GM18505 (cell line): Measurements from ENCODE around the gene LDOC1.
"Not testable (repeated sequence)": the region's sequence is repeated elsewhere in the genome, so short reads cannot be mapped to it uniquely, and the experiment has no call there.

Experiments
- ATAC-seq: cut with Tn5 transposase; IDR thresholded peaks from one replicate; pipeline ENCODE4 v1.9.1; 2021; ENCODE audit not compliant: unreplicated experiment
- POLR2A ChIP-seq: IDR thresholded peaks from 4 replicates; pipeline ENCODE4 v1.6.1; 2011; ENCODE audit warnings: borderline replicate concordance; ENCODE audit not compliant: insufficient read depth, insufficient read length; ENCODE audit errors: extremely low read depth

Gene LDOC1

DNA sequence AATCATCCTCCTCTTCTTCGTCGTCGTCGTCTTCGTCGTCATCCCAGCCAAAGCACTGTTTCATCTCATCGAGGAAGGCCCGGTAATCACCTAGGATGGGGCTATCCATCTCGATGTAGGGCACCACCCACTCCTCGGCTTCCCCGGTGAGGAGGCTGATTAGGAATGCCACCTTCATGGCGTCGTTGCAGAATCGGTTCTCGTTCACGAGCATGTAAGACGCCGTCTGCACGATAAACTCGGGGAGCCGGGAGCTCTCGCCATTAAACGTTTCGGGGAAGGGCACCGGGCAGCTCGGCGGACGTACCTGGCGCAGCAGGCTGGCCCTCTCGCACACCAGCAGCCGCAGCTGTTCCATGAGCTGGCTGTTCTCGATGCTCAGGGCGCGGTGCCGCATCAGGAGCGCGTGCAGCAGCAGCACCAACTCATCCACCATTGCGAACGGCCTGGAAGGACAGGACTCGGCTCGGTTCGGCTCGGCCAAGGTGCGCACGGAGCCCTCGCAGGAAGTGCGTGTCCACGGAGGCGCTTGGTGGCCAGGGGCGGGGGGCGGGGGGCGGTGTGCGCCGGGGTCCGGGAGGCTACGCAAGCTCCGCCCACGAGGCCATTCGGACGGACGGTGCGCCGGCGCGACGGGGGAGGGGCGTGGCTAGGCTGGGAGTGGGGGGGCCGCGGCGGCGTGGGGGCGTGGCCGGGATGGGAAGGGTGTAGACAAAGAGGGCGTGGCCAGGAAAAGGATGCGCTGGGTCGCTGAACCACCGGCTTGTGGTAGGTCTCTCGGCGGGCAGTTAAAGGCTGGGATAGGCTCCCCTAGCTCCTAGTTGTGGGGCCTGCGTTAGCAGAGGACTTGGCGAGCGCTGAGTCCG is at the start of gene LDOC1:
TSS of gene LDOC1 (minus strand) at position 544 of the 866 bp plus-strand sequence. CDS start at position 436, 108 bp downstream.
- no peak for TF ChIP-seq POLR2A
- no peak for ATAC-seq

DNA sequence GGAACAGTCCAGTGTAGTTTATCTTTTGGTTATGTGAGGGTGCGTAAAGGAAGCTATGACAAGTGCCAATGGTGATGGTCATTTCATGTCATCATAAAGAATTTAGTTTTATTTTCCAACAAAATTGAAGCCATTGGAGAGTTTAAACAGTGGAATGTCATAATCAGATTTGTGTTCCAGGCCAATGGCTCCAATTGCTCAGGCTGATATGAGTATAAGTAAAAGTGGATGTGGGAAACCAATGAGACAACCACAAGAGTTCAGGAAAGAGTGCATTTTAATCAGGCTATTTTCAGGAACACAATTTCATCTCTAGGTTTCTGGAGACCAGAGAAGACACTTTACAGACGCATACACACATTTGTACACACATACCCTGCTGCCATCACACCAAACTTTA is 44.7 kb upstream of the LDOC1 start:
- no peak for ATAC-seq
- TF ChIP-seq POLR2A: no peak

DNA sequence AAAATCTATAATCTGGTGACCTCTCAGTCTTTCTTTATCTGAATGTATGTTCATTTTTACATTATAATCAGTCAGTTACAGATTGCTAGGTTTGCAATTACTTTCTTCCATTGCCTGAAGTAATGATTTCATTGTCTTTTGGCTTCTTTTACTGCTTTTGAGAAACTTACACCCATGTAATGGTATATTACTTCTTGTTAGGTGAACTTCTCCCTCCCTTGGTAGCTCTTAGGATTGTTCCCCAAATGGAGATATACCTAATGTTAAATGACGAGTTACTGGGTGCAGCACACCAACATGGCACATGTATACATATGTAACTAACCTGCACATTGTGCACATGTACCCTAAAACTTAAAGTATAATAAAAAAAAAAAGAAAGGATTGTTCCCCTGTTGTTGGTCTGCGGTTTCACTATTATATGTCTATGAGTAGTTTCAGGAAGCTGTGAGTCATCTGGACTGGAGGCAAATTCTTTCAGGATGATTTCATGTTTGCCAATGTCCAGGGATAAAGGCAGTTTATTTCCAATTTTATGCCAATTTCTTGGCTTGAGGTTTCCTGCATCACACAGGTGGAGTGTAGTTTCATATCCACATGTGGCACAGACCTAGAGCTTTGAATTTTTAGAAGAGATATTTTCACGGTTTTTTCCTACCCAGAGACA is 43.5 kb upstream of the LDOC1 start:
- ATAC-seq: no peak
- no peak for TF ChIP-seq POLR2A

DNA sequence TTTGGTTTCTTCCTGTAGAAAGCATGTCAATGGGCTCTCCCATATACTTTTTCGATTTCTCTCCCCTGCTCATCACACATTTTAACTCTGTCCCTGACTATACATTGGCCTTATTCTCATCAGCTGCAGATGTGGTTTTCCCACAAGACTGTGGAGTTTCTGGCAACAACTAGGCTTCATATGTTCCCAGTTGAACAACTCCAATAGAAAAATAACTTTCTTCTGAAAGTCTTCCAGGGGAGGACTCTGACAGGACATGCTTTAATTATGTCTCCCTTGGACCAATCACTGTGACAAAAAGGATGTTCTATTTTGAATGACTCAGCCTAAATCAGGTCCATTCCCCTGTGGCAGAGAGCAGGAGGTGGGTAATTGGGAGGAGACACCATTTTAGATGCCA is 37.3 kb upstream of the LDOC1 start:
- ATAC-seq: no peak
- TF ChIP-seq POLR2A: no peak

DNA sequence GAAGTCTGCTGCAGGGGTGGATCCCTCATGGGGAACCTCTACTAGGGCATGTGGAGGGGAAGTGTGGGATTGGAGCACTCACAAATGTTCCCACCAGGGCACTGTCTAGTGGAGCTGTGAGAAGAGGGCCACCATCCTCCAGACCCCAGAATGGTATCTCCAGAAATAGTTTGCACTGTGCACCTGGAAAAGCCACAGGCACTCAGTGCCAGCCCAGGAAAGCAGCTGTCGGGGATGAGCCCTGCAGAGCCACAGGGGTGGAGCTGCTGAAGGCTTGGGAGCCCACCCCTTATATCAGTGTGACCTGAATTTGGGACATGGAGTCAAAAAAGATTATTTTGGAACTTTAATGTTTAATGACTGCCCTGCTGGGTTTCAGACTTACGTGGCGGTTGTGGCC is 25.0 kb upstream of the LDOC1 start:
- TF ChIP-seq POLR2A: no peak
- no peak for ATAC-seq

DNA sequence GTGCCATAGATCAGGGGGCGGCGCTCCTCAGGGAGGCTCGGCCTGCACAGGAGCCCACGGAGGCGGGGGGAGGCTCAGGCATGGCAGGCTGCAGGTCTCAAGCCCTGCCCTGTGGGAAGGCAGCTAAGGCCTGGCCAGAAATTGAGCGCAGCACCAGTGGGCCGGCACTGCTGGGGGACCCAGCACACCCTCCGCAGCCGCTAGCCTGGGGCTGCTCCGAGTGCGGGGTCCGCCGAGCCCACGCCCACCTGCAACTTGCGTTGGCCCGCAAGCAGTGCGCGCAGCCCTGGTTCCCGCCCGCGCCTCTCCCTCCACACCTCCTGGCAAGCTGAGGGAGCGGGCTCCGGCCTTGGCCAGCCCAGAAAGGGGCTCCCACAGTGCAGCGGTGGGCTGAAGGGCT is 11.6 kb upstream of the LDOC1 start:
- not testable (repeated sequence) for ATAC-seq

DNA sequence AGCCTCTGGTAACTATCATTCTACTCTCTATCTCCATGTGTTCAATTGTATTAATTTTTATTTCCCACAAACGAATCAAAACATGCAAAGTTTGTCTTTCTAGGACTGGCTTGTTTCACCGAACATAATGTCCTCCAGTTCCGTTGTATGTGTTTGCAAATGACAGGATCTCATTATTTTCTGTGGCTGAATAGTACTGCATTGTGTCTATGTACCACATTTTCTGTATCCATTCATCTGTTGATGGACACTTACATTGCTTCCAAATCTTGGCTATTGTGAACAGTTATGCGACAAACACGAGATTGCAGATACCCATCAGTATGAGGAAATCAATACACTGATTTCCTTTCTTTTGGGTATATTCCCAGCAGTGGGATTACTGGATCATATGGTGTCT is 8.4 kb upstream of the LDOC1 start:
- no peak for ATAC-seq
- TF ChIP-seq POLR2A: no peak

DNA sequence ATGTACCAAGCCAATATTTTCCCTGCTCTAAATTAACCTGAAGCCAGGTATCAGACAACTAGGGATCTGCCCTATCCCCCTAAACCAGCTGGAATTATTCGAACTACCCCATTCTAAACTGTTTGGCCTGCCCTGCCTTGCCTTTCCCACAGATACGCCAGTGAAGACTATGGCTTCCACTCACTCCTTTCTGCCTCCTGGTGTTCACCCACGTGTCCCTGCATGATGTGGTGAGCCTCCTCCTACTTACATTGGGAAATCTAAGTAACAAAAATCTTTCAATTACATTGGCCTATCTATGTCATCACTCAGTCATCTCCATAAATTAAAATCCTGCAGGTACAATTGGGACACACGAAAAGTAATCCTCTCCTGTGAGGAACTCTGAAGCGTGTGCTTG is 6.1 kb upstream of the LDOC1 start:
- no peak for ATAC-seq

DNA sequence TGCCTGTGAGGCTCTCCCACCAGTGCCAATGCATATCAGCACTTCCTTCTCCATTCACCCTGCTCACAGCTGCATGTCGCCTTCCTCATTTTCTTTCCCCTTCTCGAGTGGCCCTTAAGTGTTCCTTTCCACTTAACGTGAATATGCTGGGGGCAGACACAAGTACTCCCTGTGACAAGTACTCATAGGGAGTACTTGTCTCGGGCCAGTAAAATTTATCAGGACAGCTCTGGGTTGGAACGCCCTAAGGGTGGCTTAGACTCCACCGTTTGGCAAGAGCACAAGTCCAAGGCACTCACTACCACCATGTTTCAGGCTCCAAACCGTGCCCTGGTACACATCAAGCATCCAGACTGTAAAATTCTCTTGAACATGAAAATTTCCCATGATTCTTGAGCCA is 3.9 kb upstream of the LDOC1 start:
- no peak for TF ChIP-seq POLR2A
- no peak for ATAC-seq

More for the DNA sequence above, 6.1 kb upstream of the LDOC1 start:
- TF ChIP-seq POLR2A: no peak

DNA sequence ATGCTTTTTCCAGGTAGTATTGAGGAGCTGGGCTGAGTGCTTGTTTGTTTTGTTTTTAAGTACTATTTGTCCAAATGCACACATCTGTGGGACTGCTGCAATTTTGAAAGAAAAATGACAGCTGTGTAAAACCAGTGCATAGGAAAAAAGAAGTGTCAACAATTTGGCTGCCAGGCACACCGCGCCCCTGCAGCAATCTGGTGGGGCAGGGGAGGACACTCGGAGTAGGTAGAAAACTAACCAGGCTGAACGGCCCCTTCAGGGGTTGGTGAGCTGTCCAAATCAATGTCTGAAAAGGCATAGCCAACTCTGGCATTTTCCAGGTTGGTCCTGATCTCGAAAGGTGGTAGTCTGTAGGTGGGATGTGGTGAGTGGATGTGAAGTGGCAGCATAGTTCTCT is 1.1 kb downstream of the LDOC1 start:
- ATAC-seq: no peak
- no peak for TF ChIP-seq POLR2A

DNA sequence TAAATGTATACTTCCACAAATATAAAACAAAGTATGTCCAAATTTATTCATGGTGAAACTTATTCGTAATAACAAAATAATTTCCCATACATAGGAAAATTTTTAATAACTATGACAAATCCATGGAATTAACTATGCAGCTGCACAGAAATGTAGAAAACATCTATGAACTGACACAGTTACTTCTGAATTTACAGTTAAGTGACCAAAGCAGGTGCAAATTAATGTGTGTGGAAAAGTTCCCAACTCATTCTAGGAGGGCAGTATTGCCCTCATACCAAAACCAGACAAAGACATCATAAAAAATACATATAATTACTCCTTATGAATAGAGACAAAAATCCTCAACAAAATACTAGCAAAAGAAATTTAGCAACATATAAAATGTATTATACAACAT is 12.5 kb downstream of the LDOC1 start:
- no peak for ATAC-seq
- TF ChIP-seq POLR2A: no peak

DNA sequence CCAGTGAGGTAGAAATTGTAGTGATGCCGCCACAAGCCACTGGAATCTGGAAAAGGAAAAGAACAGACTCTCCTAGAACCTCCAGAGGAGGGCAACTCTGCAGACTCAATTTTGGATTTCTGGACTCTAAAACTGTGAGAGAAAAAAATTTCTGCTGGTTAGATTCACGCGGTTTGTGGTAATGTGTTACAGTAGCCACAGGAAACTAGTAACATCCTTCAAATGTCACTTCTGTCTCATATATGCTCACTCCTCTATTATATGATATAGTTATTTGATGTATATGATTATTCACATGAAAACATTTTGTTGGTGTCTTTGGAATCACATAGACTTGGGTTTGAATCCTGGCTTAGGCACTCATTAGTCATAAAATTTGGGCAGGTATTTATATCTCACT is 18.8 kb downstream of the LDOC1 start:
- no peak for TF ChIP-seq POLR2A
- no peak for ATAC-seq

DNA sequence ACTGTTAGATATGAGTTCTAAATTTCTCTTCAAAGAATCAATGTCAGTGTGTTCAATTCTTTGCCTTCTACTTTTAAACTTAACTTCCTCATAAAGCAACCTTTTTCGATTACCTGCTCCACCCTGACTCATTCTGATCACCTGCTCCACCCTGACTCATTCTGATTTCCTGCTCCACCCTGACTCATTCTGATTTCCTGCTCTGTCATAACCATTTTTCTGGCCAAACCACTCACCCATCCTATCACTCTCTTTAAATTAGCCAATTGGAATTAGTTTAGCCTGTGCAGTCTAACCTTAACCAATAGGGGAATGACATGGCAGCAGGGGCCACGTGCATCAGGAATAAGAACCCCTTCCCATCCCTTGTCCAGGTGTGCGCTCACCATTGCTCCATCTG is 21.7 kb downstream of the LDOC1 start:
- not testable (repeated sequence) for ATAC-seq

DNA sequence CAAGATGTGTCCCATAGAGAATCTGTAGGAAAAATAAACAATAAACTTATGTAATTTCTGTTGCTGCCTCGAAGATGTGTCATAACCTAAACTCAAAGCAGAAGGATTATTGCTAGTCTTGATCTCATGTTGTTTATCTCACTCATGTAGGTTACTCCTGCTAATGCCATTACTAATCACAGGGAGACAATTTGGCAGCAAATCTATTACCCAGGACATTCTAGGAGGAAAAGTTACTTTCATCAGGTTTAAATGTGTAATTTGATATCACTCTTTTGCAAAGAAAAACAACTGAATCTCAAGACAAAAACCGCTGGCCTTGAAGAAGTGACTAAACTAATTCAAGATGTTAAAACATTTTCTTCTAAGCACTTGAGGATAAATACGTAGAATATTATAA is 34.0 kb downstream of the LDOC1 start:
- no peak for TF ChIP-seq POLR2A
- no peak for ATAC-seq

DNA sequence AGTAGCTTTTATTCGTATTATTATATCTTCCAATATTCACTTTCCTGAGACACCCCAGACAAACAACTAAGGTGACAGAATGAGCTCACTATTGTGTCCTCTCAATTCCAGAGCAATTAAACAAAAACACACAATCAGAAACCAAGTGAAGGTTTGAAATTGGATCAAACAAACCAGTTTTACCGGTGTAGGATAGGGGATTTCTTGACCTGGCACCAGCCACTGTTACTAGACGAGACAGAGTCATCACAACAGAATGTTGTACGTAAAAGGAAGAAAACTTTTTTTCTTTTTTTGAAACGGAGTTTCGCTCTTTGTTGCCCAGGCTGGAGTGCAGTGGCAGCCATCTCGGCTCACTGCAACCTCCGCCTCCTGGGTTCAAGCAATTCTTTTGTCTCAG is 43.7 kb downstream of the LDOC1 start:
- no peak for TF ChIP-seq POLR2A
- no peak for ATAC-seq

DNA sequence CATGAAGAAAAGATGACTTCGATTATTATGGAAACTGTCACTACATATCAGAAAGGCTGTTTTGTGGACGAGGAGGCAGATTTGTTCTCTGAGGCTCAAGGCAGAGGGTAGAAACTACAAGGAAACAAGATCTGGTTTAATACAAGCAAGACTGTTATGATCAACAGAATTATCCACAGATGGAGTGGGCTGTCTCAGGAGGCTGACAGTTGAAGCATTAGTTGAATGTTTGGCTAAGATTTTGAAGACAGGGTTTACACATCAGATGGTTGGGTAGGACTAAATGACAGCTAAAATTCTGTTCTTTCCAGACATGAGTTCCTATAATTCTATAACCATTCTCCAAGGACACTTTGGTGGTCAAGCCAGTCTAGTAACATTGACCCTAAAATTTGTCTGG is 49.8 kb downstream of the LDOC1 start:
- ATAC-seq: no peak
- TF ChIP-seq POLR2A: no peak
